HG03280 (cell line): Measurements from ENCODE around the gene TCEAL7.
"Not testable (repeated sequence)": the region's sequence is repeated elsewhere in the genome, so short reads cannot be mapped to it uniquely, and the experiment has no call there.

ENCODE experiments used
- ATAC-seq: cut with Tn5 transposase; IDR thresholded peaks from one replicate; pipeline ENCODE4 v1.9.1; 2021; ENCODE audit warnings: mild to moderate bottlenecking, moderate library complexity; ENCODE audit not compliant: unreplicated experiment

TCEAL7 gene

GRCh38 chrX:103329991-103330390 lies at the start of gene TCEAL7:
TCEAL7 (plus strand) TSS chrX:103330239; CDS start chrX:103331404, 1,165 bp downstream.
- no peak for ATAC-seq

- no peak for ATAC-seq
Observed at GRCh38 chrX:103293118-103293517, 36.9 kb upstream of the TCEAL7 start.

GRCh38 chrX:103304705-103305104 lies 25.3 kb upstream of the TCEAL7 start:
- ATAC-seq, result no peak

- ATAC-seq, result not testable (repeated sequence)
Observed at GRCh38 chrX:103305666-103306065, 24.4 kb upstream of the TCEAL7 start.

- ATAC-seq, result no peak
Observed at GRCh38 chrX:103309860-103310554, 20.0 kb upstream of the TCEAL7 start.

GRCh38 chrX:103310555-103311398 lies 19.3 kb upstream of the TCEAL7 start, which contains the start of gene BEX2:
BEX2 (minus strand) TSS chrX:103310990; CDS start chrX:103309976, 1,014 bp downstream.
- peak; percentile 100 for ATAC-seq

GRCh38 chrX:103311399-103311780 lies 18.6 kb upstream of the TCEAL7 start:
- ATAC-seq, result no peak

- no peak for ATAC-seq
Observed at GRCh38 chrX:103330681-103331288, 746 bp downstream of the TCEAL7 start.

GRCh38 chrX:103338663-103339062 lies 8.6 kb downstream of the TCEAL7 start:
- ATAC-seq, result no peak

GRCh38 chrX:103343105-103343504 lies 13.1 kb downstream of the TCEAL7 start:
- ATAC-seq, result no peak

GRCh38 chrX:103344606-103345005 lies 14.6 kb downstream of the TCEAL7 start:
- ATAC-seq, result no peak

GRCh38 chrX:103347682-103348397 lies 17.8 kb downstream of the TCEAL7 start:
- ATAC-seq, result no peak

GRCh38 chrX:103356130-103356798 lies 26.2 kb downstream of the TCEAL7 start, which contains the start of gene TCEAL9:
TCEAL9 (plus strand) TSS chrX:103356506; CDS start chrX:103357685, 1,179 bp downstream.
- no peak for ATAC-seq

GRCh38 chrX:103356858-103357257 lies 26.8 kb downstream of the TCEAL7 start:
- ATAC-seq, result no peak

- ATAC-seq, result no peak
Observed at GRCh38 chrX:103357871-103358270, 27.8 kb downstream of the TCEAL7 start.

- not testable (repeated sequence) for ATAC-seq
Observed at GRCh38 chrX:103359605-103360004, 29.6 kb downstream of the TCEAL7 start.

GRCh38 chrX:103360092-103360491 lies 30.1 kb downstream of the TCEAL7 start:
- ATAC-seq, result no peak

- no peak for ATAC-seq
Observed at GRCh38 chrX:103360916-103361315, 30.9 kb downstream of the TCEAL7 start.

- no peak for ATAC-seq
Observed at GRCh38 chrX:103361798-103362197, 31.8 kb downstream of the TCEAL7 start.

- ATAC-seq, result no peak
Observed at GRCh38 chrX:103362474-103362873, 32.4 kb downstream of the TCEAL7 start.
